H1 (cell line): ENCODE measurements around the gene YWHAQ. TPM values are rescaled to one million over a fixed set of nuclear protein-coding genes. Genes with fewer than 3 reads are reported as not detected.

Source experiments
- BACH1 ChIP-seq: IDR thresholded peaks from 2 replicates; pipeline ENCODE4 v1.6.1; 2012; ENCODE audit warnings: low read length, improper control_type of control experiment
- BCL11A ChIP-seq, 2 experiments: IDR thresholded peaks; one replicate each; pipeline ENCODE4 v1.6.1; 2011; ENCODE audit warnings: low read depth in 2 of 2, low read length in 2 of 2, mild to moderate bottlenecking in 2 of 2
- BRCA1 ChIP-seq: IDR thresholded peaks from 2 replicates; pipeline ENCODE4 v1.6.1; 2012; ENCODE audit warnings: low read depth, low read length, improper control_type of control experiment
- EP300 ChIP-seq, 2 experiments: IDR thresholded peaks; 1 replicate in 1 of 2; 2 replicates in 1 of 2; pipeline ENCODE4 v1.6.1; 2011 to 2012; ENCODE audit warnings: low read depth in 2 of 2, low read length in 2 of 2, mild to moderate bottlenecking in 2 of 2, borderline replicate concordance in 1 of 2, inconsistent platforms in 1 of 2, moderate library complexity in 1 of 2
- FOSL1 ChIP-seq: IDR thresholded peaks from 2 replicates; pipeline ENCODE4 v1.6.1; 2011; ENCODE audit warnings: mild to moderate bottlenecking, low read depth, low read length, moderate library complexity; ENCODE audit not compliant: insufficient read depth
- MAFK ChIP-seq: IDR thresholded peaks from 2 replicates; pipeline ENCODE4 v1.6.1; 2012; ENCODE audit warnings: low read depth, mild to moderate bottlenecking, improper control_type of control experiment, low read length
- RAD21 ChIP-seq, 2 experiments: IDR thresholded peaks in 1 of 2; conservative IDR thresholded peaks in 1 of 2; 2 replicates each; pipeline ENCODE4 v1.6.1; 2011; ENCODE audit warnings: low read depth in 2 of 2, low read length in 2 of 2, improper control_type of control experiment in 1 of 2, inconsistent platforms in 1 of 2, mild to moderate bottlenecking in 1 of 2, moderate library complexity in 1 of 2
- SRF ChIP-seq: IDR thresholded peaks from 2 replicates; pipeline ENCODE4 v1.6.1; 2011; ENCODE audit warnings: mild to moderate bottlenecking, low read depth, low read length, moderate library complexity
- TCF12 ChIP-seq: IDR thresholded peaks from 2 replicates; pipeline ENCODE4 v1.6.1; 2011; ENCODE audit warnings: low read depth, mild to moderate bottlenecking, low read length
- polyA plus RNA-seq, 7 experiments: library from polyadenylated mRNA; depleted of rRNA in 3 of 7; stranded (reverse) in 5 of 7; unstranded in 2 of 7; fragments of >200 nt in 5 of 7; fragments of 200-250 nt in 2 of 7; gene quantifications; 1 replicate in 5 of 7; 2 replicates in 1 of 7; 4 replicates in 1 of 7; pipeline versions ENCODE4 v1.2.1 to v1.2.3, GENCODE V29; 2011 to 2013; ENCODE audit warnings: missing spikeins in 2 of 7, mixed read lengths in 2 of 7
- total RNA-seq: library from RNA; stranded (reverse); fragmentation: NEBNext Ultra II Directional; extraction: Animal tissue kit (Norgen Biotek cat#: 25700); gene quantifications from 2 replicates; pipeline ENCODE4 v1.2.1, GENCODE V29; 2021
- TF ChIP-seq, protein P1 (sequence below): IDR thresholded peaks from 2 replicates; pipeline ENCODE4 v1.6.1; 2012; ENCODE audit warnings: inconsistent platforms

The YWHAQ gene
- total and polyA plus RNA-seq, 2 of the 8 experiments (the other 6 are each of a cell fraction or from before 2014, with no cell fraction given), result 244 to 480 TPM

DNA sequence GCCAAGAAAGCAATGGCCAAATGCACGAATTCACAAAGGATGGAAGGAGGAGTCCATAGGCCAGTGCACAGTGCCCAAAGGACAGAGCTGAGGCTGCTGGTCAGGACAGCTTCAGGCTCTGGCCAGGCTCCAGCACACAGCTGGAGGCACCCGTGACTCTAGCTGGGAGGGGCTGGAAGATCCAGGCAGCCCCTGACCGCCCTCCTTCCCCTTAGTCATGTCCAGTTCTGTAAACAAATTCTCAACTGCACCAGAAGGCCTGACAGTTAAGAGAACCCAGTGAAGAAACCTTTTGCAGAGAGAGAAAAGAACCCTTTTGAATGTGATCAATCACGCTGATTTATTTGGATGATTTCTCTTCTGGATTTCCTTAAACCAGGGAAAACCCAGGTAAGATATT is 7.7 kb upstream of the YWHAQ start (continued):
- TF ChIP-seq BRCA1 (no peak), TCF12 (no peak), BACH1 (no peak), SRF (no peak), MAFK (no peak), RAD21 (IDR thresholded peaks at IDR 0.05 in 1 of 2, conservative IDR thresholded peaks at IDR 0.05 in 1 of 2; ENCODE audit: low read depth in 2 of 2, low read length in 2 of 2) (no peak), EP300 (IDR thresholded peaks at IDR 0.05; ENCODE audit: borderline replicate concordance in 1 of 2, low read depth in 2 of 2, low read length in 2 of 2) (no peak), FOSL1 (no peak), BCL11A (IDR thresholded peaks at IDR 0.05; ENCODE audit: low read depth in 2 of 2, low read length in 2 of 2) (no peak)
- TF ChIP-seq, protein P1, sequence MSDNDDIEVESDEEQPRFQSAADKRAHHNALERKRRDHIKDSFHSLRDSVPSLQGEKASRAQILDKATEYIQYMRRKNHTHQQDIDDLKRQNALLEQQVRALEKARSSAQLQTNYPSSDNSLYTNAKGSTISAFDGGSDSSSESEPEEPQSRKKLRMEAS, result no peak
- TF ChIP-seq, all 59 proteins: peak for 0
